CD1c-positive myeloid dendritic cell (primary cell): Measurements from ENCODE around the gene SPG7.
"Not testable (repeated sequence)": the region's sequence is repeated elsewhere in the genome, so short reads cannot be mapped to it uniquely, and the experiment has no call there.

ENCODE experiments used
- DNase-seq: peaks from one replicate; pipeline ENCODE4 v3.0.0-alpha.2; 2016; ENCODE audit errors: extremely low spot score

SPG7 gene

GRCh38 chr16:89564476-89565255 is 56.5 kb downstream of the SPG7 start:
- no peak for DNase-seq

- no peak for DNase-seq
Observed at GRCh38 chr16:89565256-89565505, 57.0 kb downstream of the SPG7 start.

- DNase-seq, result peak; percentile 74
Observed at GRCh38 chr16:89565506-89566372, 57.5 kb downstream of the SPG7 start.

GRCh38 chr16:89567656-89568594 is 59.7 kb downstream of the SPG7 start:
- DNase-seq, result no peak

- DNase-seq, result no peak
Observed at GRCh38 chr16:89569506-89570341, 61.5 kb downstream of the SPG7 start.

GRCh38 chr16:89570342-89570923 is 62.2 kb downstream of the SPG7 start:
- no peak for DNase-seq

- DNase-seq, result not testable (repeated sequence)
Observed at GRCh38 chr16:89570983-89571598, 62.9 kb downstream of the SPG7 start.

GRCh38 chr16:89571636-89572035 is 63.4 kb downstream of the SPG7 start:
- DNase-seq, result no peak

GRCh38 chr16:89572073-89572484 is 63.9 kb downstream of the SPG7 start:
- no peak for DNase-seq

- no peak for DNase-seq
Observed at GRCh38 chr16:89572485-89573205, 64.4 kb downstream of the SPG7 start.

GRCh38 chr16:89573826-89574680 is 65.8 kb downstream of the SPG7 start:
- no peak for DNase-seq

GRCh38 chr16:89574681-89575246 is 66.6 kb downstream of the SPG7 start:
- DNase-seq, result peak; percentile 74

GRCh38 chr16:89575247-89576152 is 67.3 kb downstream of the SPG7 start, which contains the start of gene CPNE7:
CPNE7 (plus strand) TSS chr16:89575758; CDS start chr16:89575898, 140 bp downstream.
- peak; percentile 21 for DNase-seq

GRCh38 chr16:89576153-89577054 is 68.2 kb downstream of the SPG7 start:
- DNase-seq, result no peak

- no peak for DNase-seq
Observed at GRCh38 chr16:89577055-89577759, 69.0 kb downstream of the SPG7 start.
